Epidermal melanocyte (primary cell): ENCODE results near the gene PPP6R1.

Source experiments
- DNase-seq: peaks from one replicate; pipeline ENCODE4 v3.0.0; 2011; ENCODE audit warnings: low spot score; ENCODE audit not compliant: insufficient read length

The PPP6R1 gene

GRCh38 chr19:55258828-55259539 is at the start of gene PPP6R1:
Gene PPP6R1, minus strand, starts transcription at chr19:55259017. Its CDS starts 11,914 bp downstream, at chr19:55247103.
- DNase-seq = peak; percentile 100

GRCh38 chr19:55308281-55308680 is 49.5 kb upstream of the PPP6R1 start:
- DNase-seq = peak; percentile 3

- peak; percentile 2 for DNase-seq
Observed at GRCh38 chr19:55306712-55307111, 47.9 kb upstream of the PPP6R1 start.

- DNase-seq = peak; percentile 4
Observed at GRCh38 chr19:55305983-55306562, 47.3 kb upstream of the PPP6R1 start.

- DNase-seq = peak; percentile 59
Observed at GRCh38 chr19:55305491-55305890, 46.7 kb upstream of the PPP6R1 start.

GRCh38 chr19:55304980-55305379 is 46.2 kb upstream of the PPP6R1 start:
- DNase-seq = peak; percentile 11

- peak; percentile 14 for DNase-seq
Observed at GRCh38 chr19:55304279-55304978, 45.6 kb upstream of the PPP6R1 start.

- peak; percentile 9 for DNase-seq
Observed at GRCh38 chr19:55303477-55303876, 44.7 kb upstream of the PPP6R1 start.

- peak; percentile 5 for DNase-seq
Observed at GRCh38 chr19:55302318-55302703, 43.5 kb upstream of the PPP6R1 start.

GRCh38 chr19:55301459-55302317 is 42.9 kb upstream of the PPP6R1 start:
- DNase-seq = peak; percentile 100

- no peak for DNase-seq
Observed at GRCh38 chr19:55300886-55301458, 42.2 kb upstream of the PPP6R1 start.

GRCh38 chr19:55299991-55300390 is 41.2 kb upstream of the PPP6R1 start:
- DNase-seq = peak; percentile 5

- no peak for DNase-seq
Observed at GRCh38 chr19:55297267-55297666, 38.5 kb upstream of the PPP6R1 start.

- no peak for DNase-seq
Observed at GRCh38 chr19:55289117-55289796, 30.4 kb upstream of the PPP6R1 start.

- no peak for DNase-seq
Observed at GRCh38 chr19:55287361-55288079, 28.7 kb upstream of the PPP6R1 start.

GRCh38 chr19:55285229-55285890 is 26.5 kb upstream of the PPP6R1 start:
- DNase-seq = no peak

- no peak for DNase-seq
Observed at GRCh38 chr19:55284405-55285058, 25.7 kb upstream of the PPP6R1 start.

- DNase-seq = peak; percentile 49
Observed at GRCh38 chr19:55283548-55284377, 24.9 kb upstream of the PPP6R1 start, which contains the start of gene BRSK1. Gene BRSK1, plus strand, starts transcription at chr19:55283997. Its CDS starts 446 bp downstream, at chr19:55284443.
